ENCODE results near the gene MTX3.

- TF ChIP-seq, protein P1, sequence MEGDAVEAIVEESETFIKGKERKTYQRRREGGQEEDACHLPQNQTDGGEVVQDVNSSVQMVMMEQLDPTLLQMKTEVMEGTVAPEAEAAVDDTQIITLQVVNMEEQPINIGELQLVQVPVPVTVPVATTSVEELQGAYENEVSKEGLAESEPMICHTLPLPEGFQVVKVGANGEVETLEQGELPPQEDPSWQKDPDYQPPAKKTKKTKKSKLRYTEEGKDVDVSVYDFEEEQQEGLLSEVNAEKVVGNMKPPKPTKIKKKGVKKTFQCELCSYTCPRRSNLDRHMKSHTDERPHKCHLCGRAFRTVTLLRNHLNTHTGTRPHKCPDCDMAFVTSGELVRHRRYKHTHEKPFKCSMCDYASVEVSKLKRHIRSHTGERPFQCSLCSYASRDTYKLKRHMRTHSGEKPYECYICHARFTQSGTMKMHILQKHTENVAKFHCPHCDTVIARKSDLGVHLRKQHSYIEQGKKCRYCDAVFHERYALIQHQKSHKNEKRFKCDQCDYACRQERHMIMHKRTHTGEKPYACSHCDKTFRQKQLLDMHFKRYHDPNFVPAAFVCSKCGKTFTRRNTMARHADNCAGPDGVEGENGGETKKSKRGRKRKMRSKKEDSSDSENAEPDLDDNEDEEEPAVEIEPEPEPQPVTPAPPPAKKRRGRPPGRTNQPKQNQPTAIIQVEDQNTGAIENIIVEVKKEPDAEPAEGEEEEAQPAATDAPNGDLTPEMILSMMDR (IDR thresholded peaks at IDR 0.05; ENCODE audit: low read depth, low read length, poor library complexity, severe bottlenecking), result no peak
- no peak for TF ChIP-seq EZH2phosphoT487 (IDR thresholded peaks at IDR 0.05; ENCODE audit: borderline replicate concordance, low read length)
Observed at GRCh38 chr5:79966448-79966847, 24.6 kb downstream of the MTX3 start.

Measured in DOHH2 (cell line).